ENCODE data around the gene IBSP.

GRCh38 chr4:87806520-87806919 lies 7.2 kb downstream of the IBSP start:
- no peak for TF ChIP-seq POLR2AphosphoS5 (IDR thresholded peaks at IDR 0.05; ENCODE audit: low read depth, low read length)
- TF ChIP-seq CTCF (IDR thresholded peaks at IDR 0.05): no peak
- TF ChIP-seq REST (IDR thresholded peaks at IDR 0.05; ENCODE audit: insufficient read depth in 1 of 2, low read depth in 2 of 2, low read length in 1 of 2): no peak
